Calu3 (cell line): ENCODE results near the gene MISP3. TPM values are rescaled to one million over a fixed set of nuclear protein-coding genes. Genes with fewer than 3 reads are reported as not detected.

Source experiments
- BruUV-seq: library from RNA; stranded (reverse); fragments of 400-500 nt; replicated peaks from 2 replicates; lab custom pipeline; 2021; lab: Mats Ljungman, UMichigan
- CTCF ChIA-PET: fragments of 300-600 bp; sonication (Branson Sonifier 250); formaldehyde crosslinking; loops from one replicate; lab custom pipeline; 2022; ENCODE audit warnings: antibody characterized with exemption; lab: Charles Lee
- DNase-seq: peaks from one replicate; pipeline ENCODE4 v3.0.0; 2022
- H3K27ac Mint-ChIP-seq: one replicate; pipeline ENCODE4 v1.8.0; 2022; ENCODE audit warnings: mixed read lengths; ENCODE audit not compliant: unreplicated experiment
- H3K27me3 Mint-ChIP-seq: one replicate; pipeline ENCODE4 v1.8.0; 2022; ENCODE audit warnings: mixed read lengths; ENCODE audit not compliant: unreplicated experiment
- H3K36me3 Mint-ChIP-seq: one replicate; pipeline ENCODE4 v1.8.0; 2022; ENCODE audit warnings: mild to moderate bottlenecking, moderate library complexity, mixed read lengths; ENCODE audit not compliant: insufficient read depth, unreplicated experiment
- H3K4me1 Mint-ChIP-seq: one replicate; pipeline ENCODE4 v1.8.0; 2022; ENCODE audit warnings: mild to moderate bottlenecking, low read depth, mixed read lengths; ENCODE audit not compliant: unreplicated experiment
- H3K4me3 Mint-ChIP-seq: one replicate; pipeline ENCODE4 v1.8.0; 2022; ENCODE audit warnings: mild to moderate bottlenecking, low read depth, moderate library complexity, mixed read lengths; ENCODE audit not compliant: unreplicated experiment
- H3K9me3 Mint-ChIP-seq: one replicate; pipeline ENCODE4 v1.8.0; 2022; ENCODE audit warnings: low read depth, mixed read lengths; ENCODE audit not compliant: unreplicated experiment
- CTCF ChIP-seq: fragments of 200-600 bp; IDR thresholded peaks from one replicate; pipeline ENCODE4 v1.8.0; 2022; ENCODE audit warnings: antibody characterized with exemption; ENCODE audit not compliant: unreplicated experiment
- intact Hi-C: fragments of 100-400 bp; cut with micrococcal nuclease; formaldehyde crosslinking; loops from one replicate; pipeline ENCODE4 v1.10.0; 2022; ENCODE audit not compliant: unreplicated experiment
- total RNA-seq: library from RNA; stranded (reverse); gene quantifications from 2 replicates; pipeline ENCODE4 v1.2.3, GENCODE V29; 2022

MISP3 gene
- total RNA-seq, 1 experiment from 2014 or later = 4.2 TPM

GRCh38 chr19:14096272-14096992 lies 23.8 kb downstream of the MISP3 start:
- no peaks in the 10 kb centered on the region for H3K9me3 Mint-ChIP-seq
- H3K27me3 Mint-ChIP-seq = no peaks in the 10 kb centered on the region
- intact Hi-C loops = no loop called here
- CTCF ChIA-PET = interaction anchor here (0.7 to 1.3 kb wide), 2 partner anchors 21 to 245 kb away, joined by 3 to 4 read pairs; partner anchors contain the start of gene PRKACA
- H3K36me3 Mint-ChIP-seq = peaks cover 11% of the 10 kb centered on the region
- H3K27ac Mint-ChIP-seq = no peak overlapping the region
- DNase-seq = no peak
- H3K4me3 Mint-ChIP-seq = no peak overlapping the region
- no TSS peak for BruUV-seq
- TF ChIP-seq CTCF = no peak
- no peaks in the 10 kb centered on the region for H3K4me1 Mint-ChIP-seq

DNA sequence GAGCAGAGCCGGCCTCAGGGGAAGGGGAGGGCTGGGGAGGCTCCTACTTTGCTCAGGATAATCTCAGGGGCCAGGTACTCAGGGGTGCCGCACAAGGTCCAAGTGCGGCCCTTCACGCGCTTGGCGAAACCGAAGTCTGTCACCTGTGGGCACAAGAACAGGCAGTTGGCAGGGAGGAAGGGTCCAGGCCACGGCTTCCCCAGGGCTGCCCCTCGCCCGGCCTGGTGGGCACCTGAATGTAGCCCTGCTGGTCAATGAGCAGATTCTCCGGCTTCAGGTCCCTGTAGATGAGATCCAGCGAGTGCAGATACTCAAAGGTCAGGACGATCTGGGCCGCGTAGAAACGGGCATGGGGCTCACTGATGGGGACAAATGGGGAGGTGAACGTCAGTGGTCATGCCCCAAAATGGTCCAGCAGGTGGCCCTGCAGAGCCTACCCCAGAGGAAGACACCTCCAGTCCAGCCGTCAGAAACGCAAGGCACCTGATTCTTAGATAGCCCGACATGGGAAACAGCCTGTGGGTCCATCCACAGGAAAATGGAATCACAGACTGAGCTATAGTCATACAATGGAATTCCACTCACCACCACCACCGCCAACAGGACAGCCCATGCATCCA lies 25.1 kb downstream of the MISP3 start:
- Mint-ChIP-seq H3K36me3 (peaks cover 10% of the 10 kb centered on the region), H3K4me1 (no peaks in the 10 kb centered on the region), H3K27ac (no peak overlapping the region), H3K9me3 (no peaks in the 10 kb centered on the region), H3K4me3 (no peak overlapping the region), H3K27me3 (no peaks in the 10 kb centered on the region)
- DNase-seq = no peak
- BruUV-seq = no TSS peak
- TF ChIP-seq CTCF = no peak
- CTCF ChIA-PET = no interaction called here
- intact Hi-C loops = no loop called here

GRCh38 chr19:14101003-14101545 lies 28.5 kb downstream of the MISP3 start:
- H3K27me3 Mint-ChIP-seq = no peaks in the 10 kb centered on the region
- no peak for TF ChIP-seq CTCF
- no TSS peak for BruUV-seq
- no peak for DNase-seq
- intact Hi-C loops = no loop called here
- H3K36me3 Mint-ChIP-seq = peaks cover 10% of the 10 kb centered on the region
- no peak overlapping the region for H3K4me3 Mint-ChIP-seq
- no peaks in the 10 kb centered on the region for H3K9me3 Mint-ChIP-seq
- no peak overlapping the region for H3K27ac Mint-ChIP-seq
- H3K4me1 Mint-ChIP-seq = no peaks in the 10 kb centered on the region
- CTCF ChIA-PET = no interaction called here

- intact Hi-C loops = no loop called here
- H3K9me3 Mint-ChIP-seq = no peaks in the 10 kb centered on the region
- BruUV-seq = no TSS peak
- DNase-seq = no peak
- no peaks in the 10 kb centered on the region for H3K27me3 Mint-ChIP-seq
- no peaks in the 10 kb centered on the region for H3K4me1 Mint-ChIP-seq
- no peak overlapping the region for H3K27ac Mint-ChIP-seq
- H3K4me3 Mint-ChIP-seq = no peak overlapping the region
- H3K36me3 Mint-ChIP-seq = peaks cover 5% of the 10 kb centered on the region
- no peak for TF ChIP-seq CTCF
- CTCF ChIA-PET = no interaction called here
These were observed 29.6 kb downstream of the MISP3 start for GRCh38 chr19:14102102-14102696.
